ENCODE measurements around the gene ZNF12. TPM values are rescaled to one million over a fixed set of nuclear protein-coding genes. Genes with fewer than 3 reads are reported as not detected.

ZNF12 gene
- total RNA-seq, 1 donor from 2014 or later = 28.3 TPM

- H3K27me3 Mint-ChIP-seq = peaks cover 27% of the 10 kb centered on the region
- no peaks in the 10 kb centered on the region for H3K4me1 Mint-ChIP-seq (ENCODE audit: unreplicated experiment)
- no peaks in the 10 kb centered on the region for H3K9me3 Mint-ChIP-seq
- no peak overlapping the region for H3K4me3 Mint-ChIP-seq
- DNase-seq (ENCODE audit: extremely low spot score, unreplicated experiment) = no peak
- no peak for TF ChIP-seq CTCF (conservative IDR thresholded peaks at IDR 0.05)
- no peak overlapping the region for H3K27ac Mint-ChIP-seq
- no peaks in the 10 kb centered on the region for H3K36me3 Mint-ChIP-seq
Measured at GRCh38 chr7:6714360-6714759, 7.6 kb upstream of the ZNF12 start.

DNA sequence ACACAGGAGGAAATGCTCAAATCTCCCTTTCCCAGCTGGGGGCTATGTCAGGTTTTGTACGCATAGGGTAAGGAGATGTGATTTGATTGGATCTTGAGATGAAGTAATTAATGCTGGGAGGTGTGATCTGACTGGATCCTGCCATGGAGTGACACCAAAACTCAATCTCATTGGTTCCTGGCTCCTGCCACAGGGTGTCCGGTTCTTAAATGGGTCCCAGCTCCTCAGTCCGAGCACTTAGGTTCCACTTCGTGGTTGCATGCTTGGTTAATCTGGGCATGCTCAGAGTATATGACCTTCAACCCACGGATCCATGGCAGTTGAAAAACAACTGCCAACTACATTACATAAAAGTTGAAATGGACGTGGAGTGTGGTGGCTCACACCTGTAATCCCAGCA lies 3.1 kb upstream of the ZNF12 start:
- DNase-seq (ENCODE audit: extremely low spot score, unreplicated experiment) = no peak
- Mint-ChIP-seq H3K36me3 (peaks cover 11% of the 10 kb centered on the region), H3K4me3 (no peak overlapping the region), H3K27ac (no peak overlapping the region), H3K9me3 (peaks cover 10% of the 10 kb centered on the region), H3K27me3 (peaks cover 21% of the 10 kb centered on the region), H3K4me1 (ENCODE audit: unreplicated experiment) (peaks cover 11% of the 10 kb centered on the region)
- TF ChIP-seq CTCF (conservative IDR thresholded peaks at IDR 0.05) = no peak

- H3K36me3 Mint-ChIP-seq = peaks cover 20% of the 10 kb centered on the region
- no peak overlapping the region for H3K4me3 Mint-ChIP-seq
- peaks cover 14% of the 10 kb centered on the region for H3K27me3 Mint-ChIP-seq
- H3K9me3 Mint-ChIP-seq = peaks cover 17% of the 10 kb centered on the region
- no peak for DNase-seq (ENCODE audit: extremely low spot score, unreplicated experiment)
- no peak for TF ChIP-seq CTCF (conservative IDR thresholded peaks at IDR 0.05)
- no peak overlapping the region for H3K27ac Mint-ChIP-seq
- H3K4me1 Mint-ChIP-seq (ENCODE audit: unreplicated experiment) = peaks cover 18% of the 10 kb centered on the region
Measured at GRCh38 chr7:6708304-6708703, 1.6 kb upstream of the ZNF12 start.

DNA sequence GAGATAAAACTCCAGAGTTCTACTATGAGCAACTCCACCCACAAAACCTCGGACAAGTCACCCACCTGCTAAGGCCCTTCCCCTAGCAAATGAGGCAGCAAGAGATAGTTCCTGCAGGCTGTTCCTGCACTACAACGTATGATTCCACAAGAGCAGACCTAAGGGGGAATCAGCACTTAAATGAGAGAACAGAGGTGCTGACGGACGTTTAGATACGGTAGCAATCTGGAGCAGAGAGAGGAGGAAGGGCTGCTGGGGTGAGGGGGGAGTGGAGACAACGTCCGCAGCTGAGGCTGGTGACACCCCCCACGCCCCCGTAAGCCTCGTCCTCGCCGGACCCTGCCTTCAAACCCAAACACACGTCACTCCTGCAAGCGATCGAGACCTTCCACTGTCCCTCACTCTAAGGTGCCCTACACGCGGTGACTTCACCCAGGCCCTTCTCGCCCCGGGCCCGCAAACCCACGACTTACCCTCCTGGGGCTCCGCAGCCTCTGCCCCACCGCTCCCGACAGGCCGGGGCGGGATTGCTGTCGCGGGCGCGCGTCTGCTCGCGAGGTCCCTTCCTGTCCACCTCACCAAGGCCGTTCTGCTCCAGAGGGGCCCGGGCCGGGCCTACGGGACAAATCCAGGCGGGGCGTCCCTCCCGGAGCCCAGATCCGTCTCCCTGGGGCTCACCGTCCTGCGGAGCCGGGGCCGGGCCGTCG lies 635 bp downstream of the ZNF12 start:
- Mint-ChIP-seq H3K4me3 (peak overlapping the region; percentile 97), H3K27me3 (peaks cover 11% of the 10 kb centered on the region), H3K4me1 (ENCODE audit: unreplicated experiment) (peaks cover 23% of the 10 kb centered on the region), H3K27ac (peak overlapping the region; percentile 94), H3K36me3 (peaks cover 38% of the 10 kb centered on the region), H3K9me3 (peaks cover 23% of the 10 kb centered on the region)
- TF ChIP-seq CTCF (conservative IDR thresholded peaks at IDR 0.05) = no peak
- peak; percentile 70 for DNase-seq (ENCODE audit: extremely low spot score, unreplicated experiment)

DNA sequence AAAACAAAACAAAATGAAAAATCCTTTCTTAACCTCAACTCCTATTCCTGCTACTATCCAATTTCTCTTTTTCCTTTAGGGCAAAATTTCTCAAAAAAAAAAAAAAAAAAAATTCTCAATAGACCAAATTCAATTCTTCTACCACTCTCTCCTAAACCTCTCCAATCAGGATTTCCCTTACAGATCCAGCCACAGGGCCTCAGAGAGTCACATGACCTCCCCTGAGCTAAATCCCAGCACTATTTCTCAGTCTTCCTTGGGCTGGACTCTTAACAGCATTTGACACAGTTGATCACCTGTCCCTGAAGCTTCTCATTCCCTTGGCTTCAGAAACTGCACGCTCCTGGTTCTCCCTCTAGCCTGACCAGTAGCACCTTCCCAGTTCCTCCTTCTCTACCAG lies 4.9 kb downstream of the ZNF12 start:
- Mint-ChIP-seq H3K27ac (peak overlapping the region; percentile 57), H3K4me3 (no peak overlapping the region), H3K4me1 (ENCODE audit: unreplicated experiment) (peaks cover 17% of the 10 kb centered on the region), H3K27me3 (no peaks in the 10 kb centered on the region), H3K9me3 (peaks cover 29% of the 10 kb centered on the region), H3K36me3 (peaks cover 56% of the 10 kb centered on the region)
- no peak for DNase-seq (ENCODE audit: extremely low spot score, unreplicated experiment)
- TF ChIP-seq CTCF (conservative IDR thresholded peaks at IDR 0.05) = no peak
